ENCODE results near the gene MYLK.

Gene MYLK

GRCh38 chr3:123688241-123688747 is 195.8 kb downstream of the MYLK start:
- no peak for DNase-seq

GRCh38 chr3:123687286-123687685 is 196.8 kb downstream of the MYLK start:
- no peak for DNase-seq

- no peak for DNase-seq
Observed at GRCh38 chr3:123686251-123686650, 197.9 kb downstream of the MYLK start.

- no peak for DNase-seq
Observed at GRCh38 chr3:123685780-123686179, 198.4 kb downstream of the MYLK start.

GRCh38 chr3:123684636-123685035 is 199.5 kb downstream of the MYLK start:
- no peak for DNase-seq

GRCh38 chr3:123684209-123684608 is 199.9 kb downstream of the MYLK start:
- DNase-seq, result no peak

- no peak for DNase-seq
Observed at GRCh38 chr3:123683505-123684154, 200.5 kb downstream of the MYLK start.

GRCh38 chr3:123682781-123683504 is 201.2 kb downstream of the MYLK start:
- DNase-seq, result no peak

- DNase-seq, result no peak
Observed at GRCh38 chr3:123682302-123682701, 201.8 kb downstream of the MYLK start.

GRCh38 chr3:123679712-123680386 is 204.3 kb downstream of the MYLK start:
- DNase-seq, result no peak

- no peak for DNase-seq
Observed at GRCh38 chr3:123678108-123678511, 206.0 kb downstream of the MYLK start.

- no peak for DNase-seq
Observed at GRCh38 chr3:123672429-123673146, 211.5 kb downstream of the MYLK start.

GRCh38 chr3:123670743-123671142 is 213.4 kb downstream of the MYLK start:
- no peak for DNase-seq

GRCh38 chr3:123668906-123669305 is 215.2 kb downstream of the MYLK start:
- no peak for DNase-seq

GRCh38 chr3:123667784-123668183 is 216.3 kb downstream of the MYLK start:
- DNase-seq, result no peak

GRCh38 chr3:123664753-123665152 is 219.4 kb downstream of the MYLK start:
- DNase-seq, result no peak

GRCh38 chr3:123663977-123664376 is 220.2 kb downstream of the MYLK start:
- no peak for DNase-seq

GRCh38 chr3:123661973-123662372 is 222.2 kb downstream of the MYLK start:
- DNase-seq, result no peak

GRCh38 chr3:123660900-123661299 is 223.2 kb downstream of the MYLK start:
- DNase-seq, result no peak

- no peak for DNase-seq
Observed at GRCh38 chr3:123660141-123660675, 223.9 kb downstream of the MYLK start.

GRCh38 chr3:123658852-123659206 is 225.3 kb downstream of the MYLK start:
- no peak for DNase-seq

GRCh38 chr3:123658118-123658851 is 225.8 kb downstream of the MYLK start:
- no peak for DNase-seq
